SJCRH30 (cell line): ENCODE measurements around the gene REPS2. TPM values are rescaled to one million over a fixed set of nuclear protein-coding genes. Genes with fewer than 3 reads are reported as not detected.
A peak's percentile ranks its signal among the peaks of the same experiment; 100 is the strongest.

Source experiments
- DNase-seq, 2 experiments: peaks; one replicate each; pipeline ENCODE4 v3.0.0-alpha.2; 2015 to 2020
- H3K27ac ChIP-seq: fragments of 250-450 bp; sonication (Bioruptor Pico); 2 replicates; pipeline ENCODE4 v1.5.1; 2020; ENCODE audit warnings: mild to moderate bottlenecking, moderate library complexity
- H3K27me3 ChIP-seq: fragments of 250-450 bp; sonication (Bioruptor Pico); 2 replicates; pipeline ENCODE4 v1.5.1; 2020; ENCODE audit warnings: mild to moderate bottlenecking, moderate library complexity
- H3K36me3 ChIP-seq: fragments of 250-450 bp; sonication (Bioruptor Pico); 2 replicates; pipeline ENCODE4 v1.5.1; 2020; ENCODE audit warnings: mild to moderate bottlenecking, moderate library complexity
- H3K4me1 ChIP-seq: fragments of 250-450 bp; sonication (Bioruptor Pico); 2 replicates; pipeline ENCODE4 v1.5.1; 2020; ENCODE audit warnings: mild to moderate bottlenecking, moderate library complexity
- H3K4me3 ChIP-seq: fragments of 250-450 bp; sonication (Bioruptor Pico); 2 replicates; pipeline ENCODE4 v1.5.1; 2020; ENCODE audit warnings: mild to moderate bottlenecking, moderate library complexity
- H3K9me3 ChIP-seq: fragments of 250-450 bp; sonication (Bioruptor Pico); replicated peaks from 2 replicates; pipeline ENCODE4 v1.5.1; 2020; ENCODE audit warnings: mild to moderate bottlenecking, moderate library complexity
- total RNA-seq: library from RNA; depleted of rRNA; stranded (reverse); fragments of >200 nt; shearing (Covaris generic); gene quantifications from 2 replicates; pipeline ENCODE4 v1.2.3, GENCODE V29; 2014

The REPS2 gene
- total RNA-seq, 1 experiment from 2014 or later: 1.7 TPM

DNA sequence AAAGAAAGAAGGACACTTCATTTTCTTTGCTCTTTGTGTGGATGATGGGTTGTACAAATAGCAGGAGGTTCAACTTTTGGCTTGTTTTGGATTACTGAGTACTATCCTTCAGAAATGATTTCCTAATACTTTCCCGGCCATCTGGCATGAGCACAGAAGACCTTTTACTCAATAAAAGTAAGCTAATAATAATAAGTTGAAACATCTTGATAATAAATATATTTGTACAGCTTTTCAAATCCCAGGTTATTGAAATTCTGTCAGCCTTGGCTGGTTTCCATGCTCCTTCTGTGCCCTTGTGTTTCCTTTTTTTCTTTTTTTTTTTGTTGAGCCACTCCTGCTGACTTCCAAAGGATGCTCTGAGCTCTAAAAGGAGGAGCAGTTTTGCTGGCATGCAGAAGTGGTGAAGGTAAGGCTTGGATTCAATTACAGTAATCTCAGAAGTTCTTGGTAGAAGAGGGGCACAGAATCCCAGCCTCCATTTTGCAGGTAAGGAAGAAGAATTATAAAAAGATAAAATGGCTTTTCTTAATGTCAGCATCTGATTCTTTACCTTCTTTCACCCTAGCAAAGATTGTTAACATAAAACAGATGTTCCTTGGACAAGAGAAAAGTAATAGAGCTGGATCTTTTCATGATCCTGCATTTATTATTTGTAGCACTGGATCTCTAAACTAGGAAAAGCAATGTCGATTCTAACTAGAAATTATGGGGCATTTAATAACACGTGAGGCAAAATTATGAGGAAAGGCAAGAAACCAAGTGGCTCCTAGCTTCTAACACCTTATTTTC, 31.9 kb downstream of the REPS2 start:
- Histone ChIP-seq H3K36me3 (no peaks in the 10 kb centered on the region), H3K4me3 (no peak overlapping the region), H3K9me3 (0 out of 2 replicates have a peak, but pooled peaks cover 4% of the 10 kb centered on the region), H3K27ac (no peak overlapping the region), H3K4me1 (no peaks in the 10 kb centered on the region), H3K27me3 (no peaks in the 10 kb centered on the region)
- DNase-seq: no peak

DNA sequence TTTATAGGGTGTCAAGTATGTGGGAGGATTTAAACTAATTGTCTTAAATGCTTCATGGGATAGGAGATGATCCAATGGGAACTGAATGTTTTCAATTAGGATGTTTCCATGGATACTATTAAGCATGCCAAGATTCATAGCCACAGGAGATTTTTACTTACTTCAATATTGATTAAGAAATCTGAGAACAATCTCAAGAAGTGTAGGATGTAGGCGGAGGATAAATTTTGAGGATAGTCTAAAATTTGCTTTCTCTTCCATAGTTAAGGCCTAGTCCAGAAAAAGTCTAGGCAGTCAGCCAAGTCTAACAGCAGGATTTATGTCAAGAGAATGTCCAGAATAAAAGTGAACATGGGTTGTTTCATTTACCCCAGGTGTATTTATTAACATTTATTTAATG, 32.8 kb downstream of the REPS2 start:
- Histone ChIP-seq H3K27me3 (no peaks in the 10 kb centered on the region), H3K4me3 (no peak overlapping the region), H3K4me1 (no peaks in the 10 kb centered on the region), H3K9me3 (0 out of 2 replicates have a peak, but pooled peaks cover 4% of the 10 kb centered on the region), H3K36me3 (no peaks in the 10 kb centered on the region), H3K27ac (no peak overlapping the region)
- DNase-seq: no peak

DNA sequence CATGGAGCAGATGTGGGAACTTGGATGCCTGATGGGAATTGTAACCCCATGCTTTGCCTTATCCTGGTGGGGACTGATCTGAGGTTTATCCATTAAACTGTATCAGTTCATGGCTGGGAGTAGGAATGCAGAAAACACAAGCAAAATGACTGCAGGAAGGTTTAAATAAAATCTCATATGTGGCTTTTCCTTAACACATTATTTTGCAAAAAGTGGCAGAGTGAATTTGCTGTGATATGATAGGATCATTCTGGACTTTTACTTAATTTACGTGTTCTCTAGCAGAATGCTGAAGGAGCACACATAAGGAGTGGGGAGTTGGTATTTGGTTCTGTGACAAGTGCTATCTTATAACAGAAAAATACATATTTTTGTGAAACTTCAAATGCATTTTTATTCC, 34.8 kb downstream of the REPS2 start:
- Histone ChIP-seq H3K27me3 (no peaks in the 10 kb centered on the region), H3K27ac (no peak overlapping the region), H3K9me3 (0 out of 2 replicates have a peak, but pooled peaks cover 4% of the 10 kb centered on the region), H3K4me3 (no peak overlapping the region), H3K4me1 (no peaks in the 10 kb centered on the region), H3K36me3 (no peaks in the 10 kb centered on the region)
- no peak for DNase-seq

DNA sequence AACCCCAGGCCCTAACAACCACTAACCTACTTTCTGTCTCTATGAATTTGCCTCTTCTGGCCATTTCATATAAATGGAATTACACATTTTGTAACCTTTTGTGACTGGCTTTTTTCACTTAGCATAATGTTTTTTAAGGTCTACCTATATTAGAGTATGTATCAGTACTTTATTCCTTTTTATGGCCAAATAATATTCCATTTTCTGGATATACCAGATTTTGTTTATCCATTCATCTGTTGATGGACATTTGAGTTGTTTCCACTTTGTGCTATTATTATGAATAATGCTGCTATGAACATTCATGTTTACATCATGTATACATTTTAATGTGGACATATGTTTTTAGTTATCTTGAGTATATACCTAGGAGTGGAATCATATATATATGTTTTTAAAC, 35.5 kb downstream of the REPS2 start:
- H3K27ac ChIP-seq: no peak overlapping the region
- no peak overlapping the region for H3K4me3 ChIP-seq
- DNase-seq: no peak
- H3K36me3 ChIP-seq: no peaks in the 10 kb centered on the region
- H3K27me3 ChIP-seq: no peaks in the 10 kb centered on the region
- H3K9me3 ChIP-seq: 0 out of 2 replicates have a peak, but pooled peaks cover 4% of the 10 kb centered on the region
- no peaks in the 10 kb centered on the region for H3K4me1 ChIP-seq

DNA sequence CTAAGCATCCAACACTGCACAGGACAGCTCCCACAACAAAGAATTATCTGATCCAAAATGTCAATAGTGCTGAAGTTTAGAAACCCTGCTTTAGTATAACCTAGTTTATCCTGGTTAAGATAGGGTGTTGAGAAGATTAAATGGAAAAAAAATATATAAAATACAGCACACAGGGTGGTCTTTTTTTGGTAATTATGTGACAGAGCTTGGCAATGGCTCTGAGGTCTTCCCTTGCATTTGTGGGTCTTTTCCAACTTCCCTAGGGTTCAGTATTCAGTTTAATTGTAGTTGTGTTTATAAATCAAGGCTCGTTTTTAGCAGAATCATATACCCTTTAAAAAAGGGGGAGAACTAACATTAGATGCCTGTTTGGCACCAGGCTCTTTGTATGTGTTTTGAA, 36.6 kb downstream of the REPS2 start:
- Histone ChIP-seq H3K4me3 (no peak overlapping the region), H3K4me1 (no peaks in the 10 kb centered on the region), H3K9me3 (0 out of 2 replicates have a peak, but pooled peaks cover 4% of the 10 kb centered on the region), H3K27ac (no peak overlapping the region), H3K36me3 (no peaks in the 10 kb centered on the region), H3K27me3 (no peaks in the 10 kb centered on the region)
- DNase-seq: no peak

DNA sequence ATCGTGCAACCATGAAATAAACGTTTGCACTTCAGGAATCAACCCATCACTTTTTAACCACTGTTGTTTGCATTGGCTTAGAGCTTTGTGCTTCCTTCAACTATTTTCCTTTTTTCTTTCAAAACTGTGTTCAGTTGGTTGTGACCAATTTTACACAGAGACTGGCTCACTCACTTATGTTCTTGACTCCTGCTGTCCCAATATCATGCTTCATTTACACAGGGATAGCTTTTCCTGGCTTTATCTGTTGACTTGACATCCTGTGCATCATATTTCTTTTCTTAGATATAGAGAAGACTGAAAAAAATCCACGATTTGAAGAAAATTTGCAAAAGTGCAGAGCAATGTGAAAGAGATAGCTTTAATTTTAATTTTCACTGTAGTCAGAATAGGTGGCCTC, 38.8 kb downstream of the REPS2 start:
- H3K9me3 ChIP-seq: 0 out of 2 replicates have a peak, but pooled peaks cover 4% of the 10 kb centered on the region
- H3K4me1 ChIP-seq: no peaks in the 10 kb centered on the region
- no peaks in the 10 kb centered on the region for H3K36me3 ChIP-seq
- H3K27me3 ChIP-seq: no peaks in the 10 kb centered on the region
- DNase-seq: no peak
- H3K4me3 ChIP-seq: no peak overlapping the region
- H3K27ac ChIP-seq: no peak overlapping the region

DNA sequence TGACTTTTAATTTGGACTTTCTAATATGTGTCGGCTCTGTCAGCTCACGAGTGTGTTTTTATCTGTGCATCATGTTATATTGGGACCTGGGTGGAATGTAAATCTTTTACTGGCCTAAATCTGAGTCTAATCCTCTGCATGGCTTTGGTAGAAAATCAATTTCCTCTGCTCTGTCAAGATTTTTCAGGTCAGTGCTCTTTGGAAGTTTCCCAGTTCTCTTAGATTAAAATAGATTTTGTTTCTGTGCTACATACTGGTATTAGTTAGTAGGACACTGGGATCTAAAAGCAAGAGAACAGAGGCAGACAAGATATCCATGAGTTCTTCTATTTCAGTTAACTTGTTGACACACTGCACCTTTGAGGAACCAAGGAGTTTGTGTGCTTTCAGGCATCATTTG, 39.7 kb downstream of the REPS2 start:
- H3K27ac ChIP-seq: no peak overlapping the region
- H3K36me3 ChIP-seq: no peaks in the 10 kb centered on the region
- no peaks in the 10 kb centered on the region for H3K4me1 ChIP-seq
- 0 out of 2 replicates have a peak, but pooled peaks cover 4% of the 10 kb centered on the region for H3K9me3 ChIP-seq
- no peak for DNase-seq
- no peaks in the 10 kb centered on the region for H3K27me3 ChIP-seq
- H3K4me3 ChIP-seq: no peak overlapping the region

DNA sequence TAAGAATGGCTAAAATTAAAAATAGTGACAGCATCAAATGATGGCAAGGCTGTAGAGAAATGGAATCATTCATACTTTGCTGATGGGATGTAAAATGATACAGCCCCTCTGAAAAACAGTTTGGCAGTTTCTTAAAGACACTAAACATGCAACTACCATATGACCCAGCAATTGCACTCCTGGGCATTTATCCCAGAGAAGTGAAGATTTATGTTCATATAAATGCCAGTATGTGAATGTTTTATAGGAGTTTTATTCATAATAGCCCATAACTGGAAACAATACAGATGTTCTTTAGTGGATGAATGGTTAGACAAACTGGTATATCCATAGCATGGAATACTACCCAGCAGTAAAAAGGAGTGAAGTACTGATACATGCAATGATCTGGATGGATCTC, 43.3 kb downstream of the REPS2 start:
- H3K4me1 ChIP-seq: no peaks in the 10 kb centered on the region
- no peak overlapping the region for H3K4me3 ChIP-seq
- H3K27ac ChIP-seq: no peak overlapping the region
- H3K9me3 ChIP-seq: no peaks in the 10 kb centered on the region
- H3K36me3 ChIP-seq: no peaks in the 10 kb centered on the region
- no peak for DNase-seq
- no peaks in the 10 kb centered on the region for H3K27me3 ChIP-seq

DNA sequence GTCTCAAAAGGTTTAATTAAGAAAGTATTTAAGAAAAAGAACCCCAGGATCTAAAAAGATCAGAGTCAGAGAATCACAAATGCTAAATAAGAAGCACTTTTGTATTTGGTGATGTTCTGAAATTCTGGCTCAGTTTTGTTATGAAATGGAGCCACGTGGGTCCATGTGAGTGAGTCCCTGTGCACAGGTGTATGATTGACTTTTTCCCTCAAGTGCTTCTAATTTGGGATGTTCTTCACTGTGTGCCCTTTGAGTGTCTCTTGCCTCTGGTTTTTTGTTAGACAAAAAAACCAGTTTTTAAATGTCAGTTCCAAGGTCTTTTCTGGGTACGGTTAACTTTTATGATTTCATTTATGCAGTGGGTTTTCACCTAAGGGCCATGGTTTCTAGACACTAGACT, 44.4 kb downstream of the REPS2 start:
- Histone ChIP-seq H3K36me3 (no peaks in the 10 kb centered on the region), H3K4me3 (no peak overlapping the region), H3K9me3 (no peaks in the 10 kb centered on the region), H3K27ac (no peak overlapping the region), H3K27me3 (no peaks in the 10 kb centered on the region), H3K4me1 (no peaks in the 10 kb centered on the region)
- no peak for DNase-seq

DNA sequence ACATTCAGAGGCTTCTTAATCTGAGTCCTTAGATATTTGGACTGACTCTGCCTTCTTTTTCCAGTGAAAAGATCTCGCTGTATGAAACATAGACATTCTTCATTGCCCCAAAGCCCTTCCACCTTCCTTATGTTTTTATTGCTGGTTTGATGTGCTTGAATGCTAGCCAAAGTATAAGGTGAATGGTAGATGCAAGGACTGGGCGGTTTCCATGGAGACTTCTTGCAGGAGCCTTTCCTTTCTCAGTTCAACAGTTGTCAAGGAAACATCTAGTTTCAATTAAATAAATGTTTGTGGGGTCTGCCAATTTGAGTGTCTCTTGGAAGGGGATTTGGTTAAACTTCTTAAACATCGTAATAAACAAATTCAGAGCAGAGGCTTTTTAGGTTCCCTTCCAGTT, 46.0 kb downstream of the REPS2 start:
- no peak for DNase-seq
- H3K27me3 ChIP-seq: no peaks in the 10 kb centered on the region
- H3K4me1 ChIP-seq: no peaks in the 10 kb centered on the region
- H3K9me3 ChIP-seq: no peaks in the 10 kb centered on the region
- no peak overlapping the region for H3K4me3 ChIP-seq
- H3K36me3 ChIP-seq: no peaks in the 10 kb centered on the region
- H3K27ac ChIP-seq: no peak overlapping the region

DNA sequence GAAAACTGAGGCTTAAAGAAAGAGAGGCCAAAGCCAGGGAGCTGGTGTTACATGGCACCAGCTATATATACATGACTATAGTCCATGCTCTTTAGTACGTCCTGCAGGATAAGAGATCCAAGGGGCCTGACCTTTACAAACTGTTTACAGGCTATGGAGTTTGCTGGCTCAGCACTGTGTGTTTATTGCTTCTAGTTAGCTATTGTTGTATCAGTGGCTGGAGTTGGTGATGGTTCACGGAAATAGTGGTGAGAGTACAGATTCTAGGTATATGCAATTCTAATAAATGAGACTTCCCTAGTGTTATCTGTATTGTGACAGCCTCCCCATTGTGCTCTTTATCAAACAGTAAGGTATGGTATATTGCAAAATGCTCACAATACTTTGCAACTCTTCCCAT, 46.5 kb downstream of the REPS2 start:
- Histone ChIP-seq H3K27me3 (no peaks in the 10 kb centered on the region), H3K9me3 (no peaks in the 10 kb centered on the region), H3K27ac (no peak overlapping the region), H3K36me3 (no peaks in the 10 kb centered on the region), H3K4me1 (no peaks in the 10 kb centered on the region), H3K4me3 (no peak overlapping the region)
- DNase-seq: no peak

DNA sequence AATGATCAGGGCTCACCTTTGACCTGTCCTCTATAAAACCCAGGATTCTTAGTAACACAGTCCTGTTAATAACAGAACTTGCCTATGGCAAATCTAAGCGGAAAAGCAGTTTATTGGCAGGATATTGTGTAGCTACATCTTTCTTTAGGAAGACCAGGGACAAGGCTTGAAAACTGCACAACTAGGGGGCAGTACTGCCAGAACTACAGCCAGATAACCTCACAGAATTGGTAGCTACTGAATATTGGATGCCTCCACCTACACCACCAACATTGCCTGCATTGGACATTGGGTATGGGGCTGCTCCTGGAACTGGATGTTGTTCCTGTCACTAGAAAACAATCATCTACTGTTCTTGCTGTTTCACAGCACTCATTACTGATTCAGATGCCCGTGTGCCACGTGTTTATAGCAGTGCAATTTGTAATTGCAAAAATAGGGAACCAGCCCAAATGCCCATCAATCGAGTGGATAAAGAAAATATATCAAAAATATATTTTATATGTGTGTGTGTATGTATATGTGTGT, 47.4 kb downstream of the REPS2 start:
- peak in 1 of 2 experiments; percentile 6 for DNase-seq
- no peaks in the 10 kb centered on the region for H3K4me1 ChIP-seq
- H3K27ac ChIP-seq: no peak overlapping the region
- no peak overlapping the region for H3K4me3 ChIP-seq
- no peaks in the 10 kb centered on the region for H3K9me3 ChIP-seq
- H3K27me3 ChIP-seq: no peaks in the 10 kb centered on the region
- H3K36me3 ChIP-seq: no peaks in the 10 kb centered on the region

DNA sequence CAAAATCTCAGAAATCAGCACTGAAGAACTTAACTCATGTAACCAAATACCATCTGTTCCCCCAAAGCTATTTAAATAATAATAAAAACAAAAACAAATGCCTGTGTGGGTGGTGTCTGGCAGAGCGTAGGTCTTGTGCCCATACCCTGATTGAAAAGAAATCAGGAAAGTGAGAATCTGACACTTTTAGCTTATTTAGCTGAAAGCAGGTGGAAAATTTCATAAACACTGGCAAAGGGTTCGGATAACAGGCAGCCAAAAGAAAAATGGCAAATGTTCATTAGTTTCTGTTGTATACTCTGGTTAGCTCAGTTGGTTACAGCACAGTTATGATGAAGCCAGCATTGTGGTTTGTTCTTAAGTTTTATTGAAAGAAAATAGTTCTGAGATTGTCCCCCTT, 48.3 kb downstream of the REPS2 start:
- no peak for DNase-seq
- Histone ChIP-seq H3K9me3 (no peaks in the 10 kb centered on the region), H3K4me3 (no peak overlapping the region), H3K4me1 (no peaks in the 10 kb centered on the region), H3K27me3 (no peaks in the 10 kb centered on the region), H3K36me3 (no peaks in the 10 kb centered on the region), H3K27ac (no peak overlapping the region)

DNA sequence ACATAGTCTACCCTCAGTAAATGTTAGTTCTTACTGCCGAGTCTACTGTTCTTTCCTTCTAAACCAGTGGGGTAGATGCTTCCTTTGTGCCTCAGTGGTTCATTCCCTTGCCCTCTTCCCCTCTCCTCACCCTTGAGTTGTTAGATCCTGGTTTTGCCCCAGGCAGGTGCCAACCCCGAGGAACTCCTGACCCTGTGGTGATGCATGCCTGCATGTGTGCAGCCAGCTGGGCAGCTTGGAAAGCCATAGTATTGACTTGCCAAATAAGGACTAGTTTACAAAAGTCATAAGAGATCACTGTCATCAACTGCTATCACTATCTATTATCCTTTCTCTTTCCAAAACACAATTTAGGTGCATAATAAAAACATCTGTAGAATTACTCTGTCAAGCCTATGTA, 50.9 kb downstream of the REPS2 start:
- no peaks in the 10 kb centered on the region for H3K4me1 ChIP-seq
- no peaks in the 10 kb centered on the region for H3K9me3 ChIP-seq
- H3K27me3 ChIP-seq: no peaks in the 10 kb centered on the region
- no peak overlapping the region for H3K4me3 ChIP-seq
- no peaks in the 10 kb centered on the region for H3K36me3 ChIP-seq
- DNase-seq: no peak
- no peak overlapping the region for H3K27ac ChIP-seq

DNA sequence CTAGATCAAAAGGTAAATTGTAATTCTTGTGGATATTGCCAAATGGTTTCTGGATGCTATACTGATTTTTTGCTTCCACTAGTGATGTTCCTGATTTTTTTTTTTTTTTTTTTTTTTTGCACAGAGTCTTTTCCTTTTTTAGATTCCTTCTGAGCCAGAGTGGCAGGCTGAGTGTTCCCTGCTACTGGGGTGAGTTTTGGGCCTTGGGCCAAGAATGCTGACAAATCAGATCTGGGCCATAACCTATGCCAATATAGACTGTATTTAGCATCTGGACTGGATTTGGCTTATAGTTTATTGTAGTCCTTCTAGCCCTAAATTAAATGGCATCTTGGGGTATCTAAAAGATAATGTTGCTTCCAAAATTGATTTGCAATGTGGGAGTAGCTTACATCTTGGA, 52.8 kb downstream of the REPS2 start:
- H3K27ac ChIP-seq: no peak overlapping the region

DNA sequence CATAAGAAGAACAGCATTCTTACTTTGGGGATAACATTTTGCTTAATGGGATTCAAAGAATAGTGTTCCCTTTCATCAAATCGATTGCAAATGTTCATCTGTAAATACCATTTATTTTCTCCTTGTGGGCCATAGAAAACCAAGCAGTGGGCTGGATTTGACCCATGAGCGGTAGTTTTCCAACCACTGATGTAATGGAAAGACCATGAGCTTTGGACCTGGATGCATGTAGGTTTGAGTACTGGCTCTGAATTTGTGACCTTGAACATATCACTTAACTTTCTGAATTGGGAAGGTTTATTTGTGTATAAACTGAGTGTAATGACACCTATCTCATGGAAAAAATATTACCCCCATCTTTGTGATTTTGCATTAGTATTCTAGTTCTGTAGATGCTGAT, 54.3 kb downstream of the REPS2 start:
- Histone ChIP-seq H3K4me1 (no peaks in the 10 kb centered on the region), H3K27ac (no peak overlapping the region), H3K9me3 (no peaks in the 10 kb centered on the region), H3K27me3 (no peaks in the 10 kb centered on the region), H3K36me3 (no peaks in the 10 kb centered on the region), H3K4me3 (no peak overlapping the region)
- DNase-seq: no peak

More for the DNA sequence above, 52.8 kb downstream of the REPS2 start:
- H3K9me3 ChIP-seq: no peaks in the 10 kb centered on the region
- H3K36me3 ChIP-seq: no peaks in the 10 kb centered on the region
- no peak overlapping the region for H3K4me3 ChIP-seq
- no peaks in the 10 kb centered on the region for H3K27me3 ChIP-seq
- DNase-seq: no peak
- H3K4me1 ChIP-seq: no peaks in the 10 kb centered on the region
